HG02763 (cell line): ENCODE data around the gene CPD.
"Not testable (repeated sequence)": the region's sequence is repeated elsewhere in the genome, so short reads cannot be mapped to it uniquely, and the experiment has no call there.

Experiments used
- ATAC-seq: cut with Tn5 transposase; IDR thresholded peaks from one replicate; pipeline ENCODE4 v1.9.1; 2021; ENCODE audit warnings: mild to moderate bottlenecking, moderate library complexity; ENCODE audit not compliant: unreplicated experiment

CPD gene

DNA sequence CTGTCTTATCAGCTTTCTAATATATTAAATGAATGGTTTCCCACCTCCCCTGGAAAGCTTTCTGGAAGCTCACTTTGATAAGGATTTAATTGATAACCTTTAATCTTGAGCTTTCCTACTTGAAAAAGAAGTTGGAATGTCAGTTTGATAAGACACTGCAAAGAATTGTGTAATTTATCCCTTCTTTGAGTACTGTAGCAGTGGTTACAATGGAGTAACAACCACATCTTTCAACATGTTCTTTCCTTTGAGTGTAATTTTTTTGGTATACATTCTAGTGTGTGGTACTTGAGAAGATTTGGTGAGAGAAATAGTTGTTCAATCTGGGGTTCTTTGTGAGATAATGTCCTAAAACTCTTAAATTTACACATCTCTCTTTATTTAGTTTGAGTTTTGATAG lies 43.4 kb downstream of the CPD start:
- ATAC-seq, result no peak

DNA sequence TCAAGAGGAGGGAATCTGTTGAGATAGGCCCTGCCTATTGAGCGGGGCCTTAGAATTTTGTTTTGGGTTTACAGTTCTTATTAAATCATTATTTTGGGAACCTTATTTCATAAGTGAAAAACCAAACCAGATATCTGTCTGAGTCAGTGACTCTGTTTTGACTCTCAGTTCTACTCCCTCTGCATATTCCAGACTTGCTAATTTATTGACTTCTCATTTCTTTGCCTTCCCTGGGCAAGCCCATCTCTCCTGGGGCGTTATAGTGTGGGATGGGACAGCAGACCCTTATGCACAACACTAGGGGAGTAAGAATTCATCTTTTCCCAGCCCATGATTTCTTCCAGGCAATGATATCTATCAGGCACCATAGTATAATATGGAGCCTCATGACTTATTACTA lies 45.7 kb downstream of the CPD start:
- no peak for ATAC-seq

- ATAC-seq, result no peak
Measured at GRCh38 chr17:30426292-30426691, 47.6 kb downstream of the CPD start.

DNA sequence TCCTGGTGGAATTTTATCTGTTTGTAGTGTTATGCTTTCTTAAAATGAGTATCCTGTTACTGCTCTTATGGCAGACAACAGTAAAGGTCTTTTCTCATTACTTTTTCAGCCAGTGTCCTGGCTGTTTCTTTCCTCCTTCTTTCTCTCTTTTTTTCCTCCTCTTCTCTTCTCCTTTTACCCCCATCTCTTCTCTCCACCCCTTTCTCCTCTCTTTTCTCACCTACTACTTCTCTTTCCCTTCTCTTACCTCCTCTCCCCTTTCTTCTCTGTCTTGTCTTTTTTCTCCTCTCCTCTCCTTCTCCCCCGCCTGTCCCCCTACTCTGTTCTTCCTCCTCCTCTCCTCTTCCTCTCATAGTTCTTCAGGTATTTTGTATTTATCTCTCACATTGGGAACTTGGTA lies 48.9 kb downstream of the CPD start:
- ATAC-seq, result no peak

- ATAC-seq, result no peak
Measured at GRCh38 chr17:30429155-30429554, 50.4 kb downstream of the CPD start.

DNA sequence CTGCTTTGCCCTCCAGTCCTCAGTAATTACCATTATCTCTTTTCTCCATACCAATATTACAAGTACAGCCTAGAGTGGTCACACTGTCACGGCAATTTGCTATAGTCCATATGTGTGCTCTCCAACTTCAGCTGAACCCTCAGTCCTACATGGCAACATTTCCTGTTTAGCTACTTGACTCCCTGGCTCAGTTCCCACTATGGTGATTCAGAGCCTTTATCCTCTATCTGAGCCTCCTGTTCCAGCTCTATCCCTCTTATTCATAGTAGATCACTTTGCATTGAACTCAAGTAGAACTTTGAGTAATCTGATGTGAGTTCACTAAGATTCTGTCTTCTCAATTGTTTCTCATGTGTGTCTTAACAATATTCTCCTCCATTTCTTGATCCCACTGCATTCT lies 54.8 kb downstream of the CPD start:
- no peak for ATAC-seq

- no peak for ATAC-seq
Measured at GRCh38 chr17:30436729-30437128, 58.0 kb downstream of the CPD start.

DNA sequence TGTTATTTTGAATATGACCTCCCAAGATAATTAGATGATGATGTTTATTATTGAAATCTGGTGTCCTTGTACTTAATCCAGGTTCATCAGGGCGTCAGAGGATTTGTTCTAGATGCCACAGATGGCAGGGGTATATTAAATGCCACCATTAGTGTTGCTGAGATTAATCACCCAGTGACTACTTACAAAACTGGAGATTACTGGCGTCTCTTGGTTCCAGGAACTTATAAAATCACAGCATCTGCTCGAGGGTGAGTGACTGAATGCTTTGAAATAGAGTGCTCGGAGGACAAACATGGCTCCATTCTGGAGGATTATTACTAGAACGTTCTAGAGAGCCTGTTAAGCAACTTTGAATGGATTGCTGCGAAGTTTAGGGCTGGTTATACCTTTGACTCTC lies 65.0 kb downstream of the CPD start:
- no peak for ATAC-seq

- ATAC-seq, result not testable (repeated sequence)
Measured at GRCh38 chr17:30446640-30447039, 67.9 kb downstream of the CPD start.

GRCh38 chr17:30449480-30449879 lies 70.8 kb downstream of the CPD start:
- no peak for ATAC-seq

DNA sequence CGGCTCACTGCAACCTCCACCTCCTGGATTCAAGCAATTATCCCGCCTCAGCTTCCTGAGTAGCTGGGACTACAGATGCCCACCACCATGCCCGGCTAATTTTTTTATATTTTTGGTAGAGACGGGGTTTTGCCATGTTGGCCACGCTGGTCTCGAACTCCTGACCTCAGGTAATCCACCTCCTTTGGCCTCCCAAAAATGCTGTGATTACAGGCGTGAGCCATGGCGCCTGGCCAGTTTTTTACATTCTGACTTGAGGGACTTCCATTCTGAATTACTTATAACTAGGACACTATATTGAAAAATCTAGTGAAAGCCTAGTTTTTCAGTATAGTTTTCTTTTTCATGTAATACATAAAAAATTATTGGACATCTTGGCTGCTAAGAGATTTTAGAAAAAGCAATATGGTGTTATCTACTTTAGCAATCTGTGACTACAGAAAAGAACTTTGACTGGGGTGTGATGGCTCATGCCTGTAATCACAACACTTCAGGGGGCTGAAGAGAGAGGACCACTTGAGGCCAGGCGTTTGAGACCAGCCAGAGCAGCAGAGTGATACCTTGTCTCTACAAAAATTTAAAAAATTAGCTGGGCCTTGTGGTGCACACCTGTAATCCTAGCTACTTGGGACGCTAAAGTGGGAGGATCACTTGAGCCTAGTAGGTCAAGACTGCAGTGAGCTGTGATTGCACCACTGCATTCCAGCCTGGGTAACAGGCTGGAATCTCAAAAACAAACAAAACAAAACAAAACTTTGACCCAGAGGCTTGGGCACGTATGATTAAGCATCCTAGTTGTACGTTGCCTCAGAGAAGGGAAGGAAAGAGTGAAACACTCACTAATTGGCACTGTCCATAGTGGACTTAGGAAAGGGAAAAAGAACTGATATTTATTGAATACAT lies 71.6 kb downstream of the CPD start:
- ATAC-seq, result no peak

DNA sequence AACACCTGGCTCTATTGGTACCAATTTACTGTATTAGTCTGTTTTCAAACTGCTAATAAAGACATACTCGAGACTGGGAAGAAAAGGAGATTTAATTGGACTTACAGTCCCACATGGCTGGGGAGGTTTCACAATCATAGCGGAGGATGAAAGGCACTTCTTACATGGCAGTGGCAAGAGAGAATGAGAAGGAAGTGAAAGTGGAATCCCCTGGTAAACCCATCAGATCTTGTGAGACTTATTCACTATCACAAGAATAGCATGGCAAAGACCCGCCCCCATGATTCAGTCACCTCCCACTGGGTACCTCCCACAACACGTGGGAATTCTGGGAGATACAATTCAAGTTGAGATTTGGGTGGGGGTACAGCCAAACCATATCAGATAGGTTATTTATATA lies 75.9 kb downstream of the CPD start:
- no peak for ATAC-seq

DNA sequence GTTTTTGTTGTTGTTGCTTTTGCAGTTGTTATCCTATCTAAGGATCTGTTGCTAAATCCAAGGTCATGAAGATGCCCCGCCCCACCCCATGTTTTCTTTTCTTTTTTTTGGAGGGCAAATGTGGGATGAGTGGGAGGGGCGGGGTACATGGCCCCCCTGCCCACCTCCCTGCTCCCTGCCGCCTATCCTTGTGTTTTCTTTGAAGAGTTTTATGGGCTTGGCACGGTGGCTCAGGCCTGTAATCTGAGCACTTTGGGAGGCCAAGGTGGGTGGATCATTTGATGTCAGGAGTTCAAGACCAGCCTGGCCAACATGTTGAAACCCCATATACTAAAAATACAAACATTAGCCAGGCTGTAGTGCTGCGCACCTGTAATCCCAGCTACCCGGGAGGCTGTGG lies 79.6 kb downstream of the CPD start:
- no peak for ATAC-seq

GRCh38 chr17:30458797-30459413 lies 80.2 kb downstream of the CPD start:
- ATAC-seq, result not testable (repeated sequence)

- no peak for ATAC-seq
Measured at GRCh38 chr17:30468465-30468864, 89.7 kb downstream of the CPD start.

- no peak for ATAC-seq
Measured at GRCh38 chr17:30472238-30472890, 93.6 kb downstream of the CPD start.

GRCh38 chr17:30475206-30475605 lies 96.5 kb downstream of the CPD start:
- no peak for ATAC-seq

GRCh38 chr17:30476726-30477082 lies 98.0 kb downstream of the CPD start:
- ATAC-seq, result peak; percentile 10

DNA sequence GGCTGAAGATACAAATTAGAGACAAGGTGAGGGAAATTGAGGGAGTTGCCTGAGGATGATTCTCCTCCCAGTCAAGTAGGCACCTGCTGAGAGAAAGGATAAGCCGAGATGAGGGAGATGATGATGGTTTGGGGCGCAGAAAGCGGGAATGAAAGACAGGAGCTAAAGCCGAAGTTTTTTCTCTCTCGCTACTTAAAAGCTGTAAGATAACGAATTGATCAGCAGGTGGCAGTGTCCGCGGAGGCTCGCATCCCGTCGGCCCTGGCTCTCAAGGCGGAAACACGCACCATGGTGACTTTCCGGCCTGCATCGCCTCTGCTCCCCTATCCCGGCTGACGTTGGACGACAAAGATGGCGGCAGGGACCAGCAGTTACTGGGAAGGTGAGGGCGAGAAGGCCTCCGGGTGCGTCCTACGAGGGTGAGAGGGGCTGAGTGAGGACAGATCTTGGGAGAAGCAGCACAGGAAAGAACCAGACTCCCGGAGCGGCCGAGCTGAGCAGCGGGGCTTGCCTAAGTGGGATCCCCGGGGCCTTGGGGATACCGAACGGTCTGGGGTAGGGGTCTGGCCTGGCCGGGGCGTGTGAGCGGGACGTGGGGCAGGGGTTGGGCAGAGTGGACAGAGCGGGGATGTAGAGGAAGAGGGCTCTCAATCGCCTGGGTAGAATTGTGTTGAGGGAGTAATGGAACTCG lies 98.5 kb downstream of the CPD start, which contains the start of gene GOSR1:
GOSR1 (plus strand) TSS at position 326 of the 691 bp plus-strand sequence; CDS start at position 352, 26 bp downstream.
- peak; percentile 98 for ATAC-seq

- no peak for ATAC-seq
Measured at GRCh38 chr17:30477774-30478115, 99.0 kb downstream of the CPD start.

GRCh38 chr17:30482555-30482954 lies 103.8 kb downstream of the CPD start:
- no peak for ATAC-seq
